ENCODE measurements around the gene HMCN2.

HMCN2 gene

DNA sequence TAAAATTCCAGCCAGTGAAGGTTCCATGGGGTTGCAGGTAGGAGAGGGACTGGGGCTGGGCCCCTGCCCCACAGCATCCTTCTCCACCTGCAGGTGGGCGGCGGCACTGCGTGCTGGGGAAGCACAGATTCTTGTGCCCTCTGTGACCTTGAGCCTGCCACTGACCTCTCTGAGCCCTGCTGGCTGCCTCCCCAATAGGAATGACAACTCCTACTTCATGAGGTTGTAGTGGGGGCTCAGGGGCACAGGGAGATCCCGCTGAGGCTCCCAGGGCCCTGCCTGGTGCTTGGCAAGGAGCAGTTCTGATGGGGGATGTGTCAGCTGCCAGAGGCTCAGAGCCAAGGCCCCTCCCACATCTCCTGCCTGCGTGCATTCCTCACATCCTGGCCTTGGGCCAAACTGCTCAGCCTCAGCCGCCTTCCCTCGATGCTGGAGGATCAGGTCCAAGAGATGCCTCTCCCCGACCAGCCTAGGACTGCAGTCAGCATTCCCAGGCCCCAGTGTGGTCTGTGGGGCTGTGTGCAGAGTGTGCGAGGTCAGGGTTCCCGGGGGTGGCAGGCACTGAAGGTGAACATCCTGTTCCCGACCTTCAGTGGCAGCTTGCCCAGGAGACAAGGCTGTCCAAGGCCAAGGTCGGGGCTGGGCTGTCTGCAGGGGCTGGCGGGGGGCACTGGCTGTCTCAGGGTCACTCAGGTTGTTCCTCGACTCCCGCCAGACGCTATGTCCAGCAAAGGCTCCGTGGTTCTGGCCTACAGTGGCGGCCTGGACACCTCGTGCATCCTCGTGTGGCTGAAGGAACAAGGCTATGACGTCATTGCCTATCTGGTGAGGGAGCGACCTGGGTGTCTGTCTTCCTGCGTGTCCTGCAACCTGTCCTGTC lies 186.2 kb downstream of the HMCN2 start:
- no peak for DNase-seq (ENCODE audit: low read depth)

DNA sequence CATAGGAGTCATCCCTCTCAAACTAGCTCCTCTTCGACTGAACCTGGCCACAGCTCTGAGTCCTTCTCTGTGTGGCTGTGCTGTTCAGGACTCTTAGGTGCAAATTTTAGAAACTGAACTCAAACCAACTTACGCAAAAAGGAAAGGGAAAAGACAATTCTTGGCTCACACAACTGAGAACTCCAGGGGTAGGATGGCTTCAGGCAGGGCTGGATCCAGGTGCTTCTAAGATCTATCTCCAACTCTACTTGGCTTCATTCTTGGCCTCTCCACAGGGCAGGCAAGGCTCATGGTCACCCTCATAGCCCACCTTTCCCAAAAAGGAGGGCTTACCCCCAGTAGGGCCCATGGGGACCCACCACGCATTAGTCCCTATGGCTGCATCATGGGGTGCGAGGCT lies 187.3 kb downstream of the HMCN2 start:
- DNase-seq (ENCODE audit: low read depth) = no peak

DNA sequence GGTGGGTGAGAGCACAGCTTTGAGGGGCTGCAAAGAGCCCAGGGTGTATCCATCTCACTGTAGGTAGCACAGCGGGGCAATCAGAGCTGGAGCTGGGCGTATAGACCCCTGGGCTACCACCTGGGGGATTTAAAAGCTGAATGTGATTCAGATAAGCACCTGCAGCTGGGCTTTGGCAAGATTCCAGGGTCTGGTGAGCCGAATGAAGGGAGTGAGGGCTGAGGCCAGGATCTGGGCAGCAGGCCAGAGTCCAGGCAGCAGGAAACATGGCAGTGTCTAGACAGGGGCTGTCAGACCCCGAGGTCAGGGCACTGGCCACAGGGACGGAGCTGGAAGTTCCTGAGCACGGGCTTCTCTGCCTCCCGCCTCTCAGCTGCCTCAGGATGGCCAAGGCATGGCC lies 187.9 kb downstream of the HMCN2 start:
- DNase-seq (ENCODE audit: low read depth) = no peak

DNA sequence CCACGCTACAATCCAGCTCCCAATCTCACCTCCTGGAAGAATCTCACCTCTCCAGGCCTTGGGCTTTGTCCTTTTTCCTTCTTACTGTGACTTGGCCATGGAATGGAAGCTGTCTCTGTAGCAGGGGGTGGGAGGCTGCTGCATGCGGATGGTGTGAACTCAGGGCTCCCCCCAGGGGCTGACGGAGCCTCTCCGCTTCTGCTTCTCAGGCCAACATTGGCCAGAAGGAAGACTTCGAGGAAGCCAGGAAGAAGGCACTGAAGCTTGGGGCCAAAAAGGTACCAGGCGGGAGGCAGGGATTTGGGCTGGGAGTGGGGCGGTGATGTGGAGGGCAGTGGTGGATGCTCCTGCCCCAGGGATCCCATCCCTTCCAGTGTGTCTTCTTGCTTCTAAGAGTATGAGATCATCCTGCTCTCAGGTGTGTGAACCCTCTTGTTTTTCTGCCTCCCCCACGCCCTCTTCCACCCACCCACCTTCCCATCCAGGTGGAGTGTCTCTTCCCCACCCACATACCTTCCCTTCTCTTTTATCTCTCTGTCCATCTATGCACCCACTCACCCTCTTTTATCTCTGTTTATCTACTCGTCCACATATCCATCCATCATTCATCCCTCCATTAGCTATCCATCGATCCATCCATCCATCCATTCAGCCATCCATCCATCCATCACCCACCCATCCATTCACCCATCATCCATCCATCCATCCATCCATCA lies 188.7 kb downstream of the HMCN2 start:
- no peak for DNase-seq (ENCODE audit: low read depth)

DNA sequence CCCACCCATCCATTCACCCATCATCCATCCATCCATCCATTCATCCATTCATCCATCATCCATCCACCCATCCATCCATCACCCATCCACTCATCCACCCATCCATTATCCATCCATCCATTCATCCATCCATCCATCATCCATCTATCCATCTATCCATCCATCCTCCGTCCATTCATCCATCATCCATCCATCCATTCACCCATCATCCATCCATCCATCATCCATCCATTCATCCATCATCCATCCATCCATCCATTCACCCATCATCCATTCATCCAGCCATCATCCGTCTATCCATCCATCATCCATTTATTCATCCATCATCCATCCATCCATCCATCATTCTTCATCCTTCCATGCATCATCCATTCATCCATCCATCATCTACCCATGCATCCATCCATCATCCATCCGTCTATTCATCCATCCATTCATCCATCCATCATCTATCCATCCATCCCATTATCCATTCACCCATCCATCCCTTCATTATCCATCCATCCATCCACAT lies 189.3 kb downstream of the HMCN2 start:
- no peak for DNase-seq (ENCODE audit: low read depth)

DNA sequence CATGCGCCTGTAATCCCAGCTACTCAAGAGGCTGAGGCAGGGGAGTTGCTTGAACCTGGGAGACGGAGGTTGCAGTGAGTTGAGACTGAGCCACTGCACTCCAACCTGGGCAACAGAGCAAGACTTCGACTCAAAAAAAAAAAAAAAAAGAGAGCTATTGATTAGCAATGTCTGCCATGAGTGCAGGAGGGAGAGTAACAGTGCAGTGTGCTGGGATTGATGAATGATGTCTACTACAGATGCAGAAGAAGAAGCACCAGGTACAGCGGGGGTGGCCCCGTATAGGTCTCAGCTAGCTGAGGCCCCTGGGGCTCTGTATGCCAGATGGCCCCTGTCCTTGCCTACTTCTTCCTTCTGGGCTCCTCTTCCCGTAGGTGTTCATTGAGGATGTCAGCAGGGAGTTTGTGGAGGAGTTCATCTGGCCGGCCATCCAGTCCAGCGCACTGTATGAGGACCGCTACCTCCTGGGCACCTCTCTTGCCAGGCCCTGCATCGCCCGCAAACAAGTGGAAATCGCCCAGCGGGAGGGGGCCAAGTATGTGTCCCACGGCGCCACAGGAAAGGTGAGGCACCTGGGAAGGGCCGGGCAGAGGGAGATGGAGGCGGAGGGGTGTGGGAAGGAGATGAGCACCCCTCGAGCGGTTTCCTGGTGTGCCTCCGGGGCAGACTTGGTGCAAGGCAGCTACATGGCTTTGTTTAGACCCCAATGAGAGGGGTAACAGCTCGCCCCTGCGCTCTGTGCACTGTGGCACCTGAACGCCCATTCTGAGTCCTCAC lies 192.7 kb downstream of the HMCN2 start:
- no peak for DNase-seq (ENCODE audit: low read depth)

DNA sequence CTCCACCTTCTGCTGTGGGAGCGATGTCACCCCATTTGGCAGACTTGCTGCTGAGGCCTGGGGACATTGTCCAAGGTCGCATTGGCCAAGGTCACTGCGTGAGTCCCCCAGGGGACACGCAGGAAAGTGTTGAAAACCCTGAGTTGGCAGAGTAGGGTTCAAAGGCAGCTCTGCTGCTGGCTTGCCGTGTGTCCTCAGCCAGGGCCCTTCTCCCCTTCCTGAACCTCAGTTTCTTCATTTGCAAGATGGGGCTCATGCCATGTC lies 193.2 kb downstream of the HMCN2 start:
- DNase-seq (ENCODE audit: low read depth) = no peak

DNA sequence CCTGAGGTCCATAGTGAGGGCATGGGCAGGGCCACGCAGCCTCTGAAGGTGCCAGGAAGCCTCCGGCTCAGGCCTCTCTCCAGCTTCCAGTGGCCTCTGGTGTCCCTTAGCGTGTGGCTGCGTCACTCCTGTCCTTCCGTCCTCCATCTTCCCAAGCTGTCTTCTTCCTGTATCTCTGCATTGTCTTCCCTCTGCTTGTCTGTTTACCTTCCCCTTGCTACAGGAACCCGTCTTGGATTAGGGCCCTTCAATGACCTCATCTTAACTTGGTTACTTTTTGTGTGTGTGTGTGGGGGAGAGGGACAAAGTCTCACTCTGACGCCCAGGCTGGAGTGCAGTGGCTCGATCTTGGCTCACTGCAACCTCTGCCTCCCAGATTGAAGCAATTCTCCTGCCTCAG lies 193.6 kb downstream of the HMCN2 start:
- no peak for DNase-seq (ENCODE audit: low read depth)

DNA sequence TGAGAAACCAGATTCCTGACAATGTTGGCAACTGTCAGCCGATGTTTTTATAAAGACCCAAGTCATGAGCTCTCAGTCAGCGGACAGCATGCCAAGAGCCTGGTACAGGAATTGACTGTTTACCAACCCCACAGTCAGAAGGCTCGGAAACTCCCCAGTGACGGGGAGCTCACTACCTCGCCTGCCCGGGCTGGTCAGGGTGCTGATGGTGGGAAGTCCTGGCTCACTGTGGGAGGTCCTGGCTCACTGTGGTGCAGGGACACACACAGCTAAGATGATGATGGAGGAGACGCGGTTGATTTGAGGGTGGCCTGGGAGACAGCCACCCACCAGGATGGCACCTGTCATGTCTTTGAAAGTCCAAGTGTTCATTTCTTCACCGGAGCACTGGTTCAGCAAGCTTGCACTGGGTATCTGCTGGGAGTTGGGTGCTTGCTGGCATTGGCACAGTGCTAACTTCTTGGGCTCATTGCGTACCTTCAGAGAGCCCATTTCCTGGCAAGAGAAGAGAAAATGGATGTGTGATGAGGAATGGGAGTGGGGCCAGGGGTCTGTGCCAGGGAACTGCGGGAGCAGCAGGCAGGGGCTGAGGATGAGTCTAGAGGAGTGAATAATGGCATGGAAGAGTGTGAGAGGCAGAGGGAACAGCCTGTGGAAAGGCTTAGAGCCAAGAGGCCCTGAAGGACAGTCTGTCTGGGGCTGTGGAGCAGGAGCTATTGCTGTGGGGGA lies 194.5 kb downstream of the HMCN2 start:
- DNase-seq (ENCODE audit: low read depth) = no peak

DNA sequence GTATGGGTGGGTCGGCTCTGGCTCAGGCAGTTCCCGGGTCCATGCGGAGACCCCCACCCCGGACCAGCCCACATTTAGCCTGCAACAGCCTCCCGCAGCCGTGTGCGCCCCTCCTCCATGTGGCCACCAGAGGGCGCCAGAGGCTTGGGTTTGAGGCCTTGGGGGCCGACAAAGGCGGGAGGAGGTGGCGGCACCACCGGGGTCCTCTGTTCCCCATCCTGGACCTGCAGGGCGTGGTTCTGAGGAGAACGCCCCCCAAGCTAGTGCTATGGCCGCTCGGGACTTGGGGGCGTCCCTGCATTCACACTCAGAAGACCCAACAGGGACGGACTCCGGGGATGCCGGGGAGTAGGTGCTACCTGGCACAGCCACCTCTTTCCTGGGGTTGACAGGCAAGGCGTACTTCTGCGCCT lies 195.7 kb downstream of the HMCN2 start:
- peak; percentile 70 for DNase-seq (ENCODE audit: low read depth)

DNA sequence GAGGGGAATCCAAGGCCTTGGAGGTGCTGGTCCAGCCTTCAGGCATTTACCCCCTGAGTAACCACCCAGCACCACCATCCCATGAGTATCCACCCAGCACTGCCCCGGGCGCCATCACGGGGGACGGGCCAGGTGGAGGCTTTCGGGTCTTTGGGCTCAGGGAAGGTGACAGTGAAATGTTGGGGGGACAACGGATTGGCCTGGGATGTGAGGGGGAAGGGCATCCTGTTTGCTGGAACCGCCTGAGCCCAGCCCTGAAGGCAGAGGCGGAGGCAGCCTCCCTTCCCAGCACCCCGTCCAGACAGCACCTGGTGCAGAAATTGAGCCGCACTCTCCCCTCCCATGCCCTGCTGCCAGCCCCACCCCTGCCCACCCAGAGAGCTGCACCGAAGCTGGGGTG lies 196.2 kb downstream of the HMCN2 start:
- no peak for DNase-seq (ENCODE audit: low read depth)

DNA sequence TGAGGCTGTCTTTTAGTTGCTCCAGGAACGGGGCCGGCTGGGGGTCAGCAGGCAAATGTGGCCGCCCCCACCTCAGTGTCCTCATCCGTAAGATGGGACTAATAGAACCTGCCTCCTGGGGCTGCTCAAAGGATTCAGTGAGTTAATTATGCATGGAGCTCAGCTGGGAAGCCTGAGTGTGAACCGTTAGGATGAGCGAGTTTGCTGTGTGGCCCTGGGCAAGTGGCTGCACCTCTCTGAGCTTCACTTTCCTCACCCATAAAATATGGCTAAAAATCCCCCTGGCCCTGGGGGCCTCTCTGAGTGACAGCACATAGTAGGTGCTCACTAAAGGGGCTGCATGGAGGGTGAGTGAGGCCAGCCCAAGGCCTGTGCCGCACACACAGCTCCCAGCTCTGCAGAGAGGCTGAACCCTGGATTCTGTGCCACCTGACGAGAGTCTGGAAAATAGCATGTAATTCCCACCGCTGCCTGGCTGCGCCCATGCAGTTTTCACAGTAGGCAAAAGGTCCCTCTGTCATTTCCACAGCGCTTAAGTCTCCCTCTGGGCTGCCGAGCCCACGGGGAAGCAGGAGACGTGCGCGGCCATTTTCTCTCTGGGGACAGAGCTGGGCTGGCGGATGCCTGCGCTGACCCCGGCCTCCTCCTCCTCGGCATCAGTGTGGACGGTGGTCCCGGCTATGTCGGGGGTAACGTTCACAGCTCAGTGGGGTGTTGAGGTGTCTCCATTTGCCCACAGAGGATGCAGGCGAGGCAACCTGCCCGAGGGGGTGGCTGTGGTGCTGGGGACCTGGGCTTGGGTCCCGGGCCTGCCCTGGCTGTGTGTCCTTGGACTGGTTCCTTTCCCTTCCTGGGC lies 197.4 kb downstream of the HMCN2 start:
- DNase-seq (ENCODE audit: low read depth) = no peak

DNA sequence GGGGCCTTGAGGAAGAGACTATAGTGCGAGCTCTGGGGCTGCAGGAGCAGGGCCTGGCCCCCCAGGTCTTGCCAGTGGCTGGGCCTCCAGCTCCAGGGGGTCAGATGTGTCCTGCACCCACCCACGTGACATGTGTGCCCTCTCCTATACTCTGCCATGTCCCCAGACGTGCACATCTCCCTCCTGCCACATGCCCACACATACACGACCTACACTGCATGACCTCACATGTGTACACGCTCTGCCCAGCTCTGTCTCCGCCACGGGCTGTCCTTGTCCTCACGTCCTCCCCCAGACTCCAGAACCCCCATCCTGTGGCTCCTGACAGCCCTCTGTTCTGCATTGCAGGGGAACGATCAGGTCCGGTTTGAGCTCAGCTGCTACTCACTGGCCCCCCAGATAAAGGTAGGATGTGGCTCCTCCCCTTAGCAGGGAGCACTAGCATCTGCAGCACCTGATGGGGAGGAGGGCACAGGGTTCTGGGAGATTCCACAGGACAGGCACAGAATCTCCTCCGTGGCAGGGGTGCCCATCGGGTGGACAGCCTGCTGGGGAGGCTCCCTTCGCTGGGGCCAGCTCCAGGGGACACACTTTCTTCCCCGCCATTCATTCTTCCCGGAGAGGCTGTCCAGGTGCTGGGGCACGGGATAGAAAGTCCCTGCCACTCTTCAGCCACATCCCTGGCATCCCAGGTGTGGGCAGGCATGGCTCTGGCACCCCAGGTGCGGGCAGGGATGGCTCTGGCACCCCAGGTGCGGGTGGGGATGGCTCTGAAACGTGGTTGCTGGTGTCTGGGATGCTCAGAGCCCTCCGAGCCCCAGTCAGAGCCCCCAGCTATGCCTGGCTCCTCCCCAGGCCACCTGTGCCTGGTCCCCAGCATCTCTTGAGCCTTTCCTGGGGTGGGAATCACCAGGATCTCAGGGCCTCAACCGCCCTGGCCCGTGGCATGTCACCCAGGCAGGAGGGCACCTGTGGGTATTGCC lies 198.5 kb downstream of the HMCN2 start:
- no peak for DNase-seq (ENCODE audit: low read depth)

DNA sequence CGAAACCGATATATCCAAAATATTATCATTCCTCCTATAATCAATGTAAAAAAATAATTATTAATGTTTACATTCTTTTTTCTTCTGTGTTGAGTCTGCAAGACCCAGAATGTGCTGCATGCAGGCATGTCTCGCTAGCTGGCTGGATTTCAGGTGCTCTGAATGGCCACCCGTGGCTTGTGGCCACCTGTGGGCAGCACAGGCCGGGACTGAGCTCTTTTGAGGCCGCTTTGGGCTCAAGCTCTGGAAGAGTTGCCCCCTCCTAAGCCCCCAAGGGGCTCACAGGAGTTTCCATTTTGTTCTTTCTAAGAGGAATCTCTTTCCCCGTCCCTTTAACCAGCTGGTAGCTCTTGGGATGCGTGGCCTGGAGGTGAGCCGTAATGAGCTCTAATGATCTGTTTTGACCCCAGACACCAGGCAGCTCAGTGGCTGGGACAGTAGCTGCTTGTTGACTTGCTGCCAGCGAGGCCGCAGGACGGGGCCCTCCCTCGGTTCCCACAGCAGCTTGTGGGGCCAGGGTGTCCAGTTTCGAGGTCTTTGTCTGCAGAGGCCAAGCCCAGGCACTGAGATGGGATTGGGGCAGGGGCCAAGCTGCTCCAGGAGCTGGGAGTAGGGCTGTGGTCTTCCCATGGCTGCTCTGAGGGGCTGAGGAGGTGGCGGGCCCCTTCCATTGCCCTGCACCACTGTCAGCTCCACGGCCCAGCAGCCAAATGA lies 200.0 kb downstream of the HMCN2 start:
- no peak for DNase-seq (ENCODE audit: low read depth)

DNA sequence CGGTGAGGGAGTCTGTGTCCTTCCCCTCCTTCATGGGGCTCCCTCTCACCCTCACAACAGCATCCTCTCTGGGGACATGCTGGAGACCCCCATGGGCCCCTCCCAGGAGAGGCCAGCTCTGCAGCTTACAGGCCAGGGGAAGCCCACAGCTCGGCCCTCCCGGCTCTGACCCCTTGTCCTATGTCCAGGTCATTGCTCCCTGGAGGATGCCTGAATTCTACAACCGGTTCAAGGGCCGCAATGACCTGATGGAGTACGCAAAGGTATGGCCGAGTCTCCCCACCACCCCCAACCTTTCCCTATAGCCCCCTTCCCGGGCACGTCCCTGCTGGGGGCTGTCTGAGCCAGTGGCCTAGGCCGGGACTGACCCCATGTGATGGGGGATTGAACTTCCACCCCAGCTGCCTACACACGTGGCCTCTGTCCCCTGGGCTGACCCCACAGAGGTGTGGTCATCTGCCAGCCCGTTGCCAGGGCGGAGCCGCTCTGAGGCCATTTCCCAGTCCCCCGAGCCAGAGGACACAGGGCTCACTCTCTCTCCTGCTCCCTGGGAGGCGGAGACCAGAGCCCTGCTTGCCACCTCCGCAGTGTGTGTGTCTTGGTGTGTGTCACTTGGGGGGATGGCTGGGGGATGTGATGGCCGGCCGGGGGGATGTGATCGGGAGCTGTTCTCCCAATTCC lies 201.1 kb downstream of the HMCN2 start:
- DNase-seq (ENCODE audit: low read depth) = no peak

DNA sequence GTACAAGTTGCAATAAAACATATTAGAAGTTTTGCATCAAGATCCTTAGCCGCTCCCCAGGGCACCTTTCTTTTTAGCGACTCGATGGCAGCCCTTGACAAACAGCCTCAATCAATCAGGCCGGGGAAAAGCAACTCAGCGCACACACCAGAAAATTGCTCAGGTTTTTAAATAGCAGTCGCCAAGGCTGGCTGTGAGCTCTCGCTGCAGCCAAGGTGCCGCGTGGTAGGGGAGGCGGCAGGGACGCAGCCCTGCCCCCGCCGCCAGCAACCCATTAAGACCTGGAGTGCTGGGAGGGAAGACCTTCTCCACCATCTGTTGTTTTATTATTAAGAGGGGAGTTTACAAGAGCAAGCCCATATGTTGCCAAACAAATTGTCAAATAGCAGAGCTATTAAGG lies 201.8 kb downstream of the HMCN2 start:
- no peak for DNase-seq (ENCODE audit: low read depth)

DNA sequence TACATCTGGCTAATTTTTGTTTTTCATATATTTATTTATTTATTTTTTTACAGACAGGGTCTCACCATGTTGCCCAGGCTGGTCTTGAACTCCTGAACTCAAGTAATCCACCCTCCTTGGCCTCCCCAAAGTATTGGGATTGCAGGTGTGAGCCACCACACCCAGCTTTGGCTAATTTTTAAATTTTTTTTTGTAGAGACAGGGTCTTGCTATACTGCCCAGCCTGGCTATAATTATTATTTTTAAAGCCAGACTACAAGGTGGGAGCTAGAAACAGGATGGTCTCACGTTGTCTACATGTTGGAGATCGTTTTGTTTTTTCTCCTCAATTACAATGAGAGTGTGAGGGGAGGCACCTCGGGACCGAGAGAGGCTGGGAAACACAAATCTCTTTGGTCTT lies 203.0 kb downstream of the HMCN2 start:
- DNase-seq (ENCODE audit: low read depth) = no peak

DNA sequence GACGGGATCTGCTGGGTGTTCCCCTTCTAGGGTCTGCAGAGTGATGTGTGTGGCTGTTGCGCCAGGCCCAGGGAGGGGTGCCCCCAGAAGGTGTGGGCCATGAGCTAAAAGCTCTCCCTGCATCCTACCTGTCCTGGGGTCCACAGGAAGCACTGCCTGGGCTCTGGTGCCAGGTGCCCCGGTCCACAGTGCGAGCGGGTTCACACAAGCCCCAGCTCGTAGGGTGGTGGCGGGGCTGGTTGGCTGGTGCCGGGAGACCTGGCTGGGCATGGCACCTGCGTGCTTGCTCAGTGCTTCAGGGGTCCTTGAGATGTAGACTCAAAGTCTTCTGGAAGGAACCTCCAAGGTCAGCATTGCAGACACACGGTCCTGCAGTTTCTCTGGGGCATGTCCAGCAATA lies 204.7 kb downstream of the HMCN2 start:
- no peak for DNase-seq (ENCODE audit: low read depth)

DNA sequence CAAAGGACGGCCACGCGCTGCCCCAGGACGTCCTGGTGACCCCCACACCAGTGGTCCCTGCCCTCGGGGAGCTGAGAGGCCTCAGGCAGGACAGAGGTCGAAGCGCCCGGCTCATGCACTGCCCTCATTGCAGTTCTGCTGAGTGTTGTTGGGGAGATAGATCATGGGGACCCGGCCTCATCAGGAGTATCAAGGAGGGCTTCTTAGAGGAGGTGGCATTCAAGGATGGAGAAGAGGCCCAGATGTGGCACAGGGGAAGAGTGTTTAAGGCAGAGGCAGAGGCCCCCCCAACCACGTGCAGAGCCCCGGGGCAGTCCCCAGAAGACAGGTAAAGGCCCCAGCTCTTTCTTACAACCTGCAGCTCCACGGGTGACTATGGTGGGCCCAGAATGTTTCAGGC lies 205.4 kb downstream of the HMCN2 start:
- no peak for DNase-seq (ENCODE audit: low read depth)
